ENCODE data around the gene NUTM2A.
"Not testable (repeated sequence)": the region's sequence is repeated elsewhere in the genome, so short reads cannot be mapped to it uniquely, and the experiment has no call there.

NUTM2A gene

DNA sequence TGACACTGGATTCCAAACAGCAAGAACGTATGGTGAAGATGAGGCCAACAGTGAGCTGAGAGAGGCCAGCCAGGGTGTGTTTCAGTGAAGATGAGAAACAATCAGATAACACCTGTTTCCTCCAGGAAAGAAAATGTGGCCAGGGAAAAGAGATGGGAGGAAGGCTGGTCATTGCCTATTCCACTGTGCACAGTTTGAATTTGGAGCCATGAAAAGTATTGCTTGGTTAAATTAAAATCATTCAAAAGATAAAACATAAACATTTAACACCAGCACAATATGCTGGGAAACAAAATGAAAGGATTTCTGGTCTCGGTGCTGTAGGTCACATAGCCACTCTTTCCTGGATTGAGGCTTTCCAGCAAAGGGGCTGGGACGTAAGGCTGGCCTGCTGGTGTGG is at the start of gene NUTM2A:
TSS of gene NUTM2A (plus strand) at position 301 of the 400 bp plus-strand sequence. CDS start 383 bp downstream, outside the sequence.
- DNase-seq (ENCODE audit: low spot score): not testable (repeated sequence)

GRCh38 chr10:87177587-87177986 is 47.7 kb upstream of the NUTM2A start:
- not testable (repeated sequence) for DNase-seq (ENCODE audit: low spot score)

DNA sequence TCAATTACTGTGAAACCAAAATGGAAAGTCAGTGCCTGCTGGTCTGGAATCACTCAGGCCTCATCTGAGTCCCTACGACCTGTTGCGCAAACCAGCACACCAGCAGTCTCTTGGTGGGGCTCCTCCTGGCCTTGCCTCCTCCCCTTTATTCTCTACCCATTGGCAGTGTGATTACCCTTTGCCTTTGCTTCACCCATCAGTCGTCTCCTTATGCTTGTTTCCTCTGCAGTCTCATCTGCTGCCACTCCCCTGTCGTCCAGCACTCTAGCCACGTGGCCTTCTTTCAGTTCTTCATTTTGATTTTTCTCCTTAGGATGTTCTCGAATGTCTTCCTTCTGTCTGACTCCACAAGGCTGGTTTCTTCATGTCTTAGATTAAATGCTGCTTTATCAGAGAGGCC is 40.8 kb upstream of the NUTM2A start:
- not testable (repeated sequence) for DNase-seq (ENCODE audit: low spot score)

GRCh38 chr10:87186016-87186415 is 39.2 kb upstream of the NUTM2A start:
- DNase-seq (ENCODE audit: low spot score): not testable (repeated sequence)

- not testable (repeated sequence) for DNase-seq (ENCODE audit: low spot score)
Observed at GRCh38 chr10:87187573-87187972, 37.7 kb upstream of the NUTM2A start.

DNA sequence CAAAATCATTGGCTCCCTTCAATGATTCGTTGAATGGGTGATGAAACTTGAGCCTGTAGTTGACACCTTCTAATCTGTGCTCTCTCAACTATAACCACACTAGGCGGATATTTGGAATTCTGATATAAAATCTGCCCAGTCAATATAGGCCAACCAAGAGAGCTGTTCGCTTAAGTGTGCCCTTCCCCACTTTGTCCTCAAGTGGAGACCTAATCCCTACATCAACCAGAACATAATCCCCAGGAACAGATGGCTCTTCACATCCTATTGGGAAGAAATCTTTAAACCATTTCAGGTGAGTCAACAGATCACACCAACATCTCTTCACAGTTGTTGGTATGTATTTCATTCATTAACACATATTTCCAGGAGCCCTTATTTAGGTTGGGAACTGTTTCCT is 33.4 kb upstream of the NUTM2A start:
- DNase-seq (ENCODE audit: low spot score): not testable (repeated sequence)

GRCh38 chr10:87200924-87201323 is 24.3 kb upstream of the NUTM2A start:
- not testable (repeated sequence) for DNase-seq (ENCODE audit: low spot score)

DNA sequence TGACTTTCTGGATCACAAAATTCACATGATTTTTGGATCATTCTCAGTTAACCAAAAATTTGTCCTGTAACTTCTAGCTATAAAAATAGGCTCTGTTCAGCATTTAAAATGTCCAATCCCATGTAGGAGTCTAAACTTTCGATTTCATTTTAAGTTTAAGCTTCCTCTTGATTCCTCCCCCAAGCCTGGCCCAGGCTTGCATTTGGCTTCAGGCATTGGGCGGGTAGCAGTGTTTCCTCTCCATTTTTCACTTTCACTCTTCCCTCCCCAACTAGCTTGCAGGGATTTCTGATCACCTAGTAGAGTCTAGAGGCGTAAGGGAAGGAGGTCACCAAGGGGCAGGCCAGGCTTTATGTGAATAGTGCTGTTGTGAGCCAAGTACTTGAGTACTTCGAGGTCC is 20.4 kb upstream of the NUTM2A start:
- DNase-seq (ENCODE audit: low spot score): not testable (repeated sequence)

DNA sequence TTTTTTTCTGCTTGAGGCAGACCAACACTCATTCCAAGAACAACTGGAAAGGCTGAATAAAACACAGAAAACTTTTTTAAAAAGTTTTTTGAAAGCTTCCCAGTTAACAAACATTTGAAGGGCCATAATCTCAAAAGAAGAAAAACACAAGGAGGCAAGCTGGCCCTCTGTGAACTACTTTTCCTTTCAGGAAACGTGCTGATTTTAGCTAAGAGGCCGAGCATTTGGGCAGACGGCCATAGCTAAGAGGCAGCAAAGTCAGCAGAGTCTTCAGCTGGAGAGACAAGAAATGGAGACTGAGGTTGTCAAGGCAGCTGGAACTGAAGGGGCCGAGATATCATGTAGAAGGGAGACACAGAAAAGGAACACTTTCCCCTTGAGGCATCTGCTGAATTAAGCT is 18.3 kb upstream of the NUTM2A start:
- not testable (repeated sequence) for DNase-seq (ENCODE audit: low spot score)

GRCh38 chr10:87210309-87210708 is 14.9 kb upstream of the NUTM2A start:
- DNase-seq (ENCODE audit: low spot score): not testable (repeated sequence)

- not testable (repeated sequence) for DNase-seq (ENCODE audit: low spot score)
Observed at GRCh38 chr10:87211848-87212247, 13.4 kb upstream of the NUTM2A start.

DNA sequence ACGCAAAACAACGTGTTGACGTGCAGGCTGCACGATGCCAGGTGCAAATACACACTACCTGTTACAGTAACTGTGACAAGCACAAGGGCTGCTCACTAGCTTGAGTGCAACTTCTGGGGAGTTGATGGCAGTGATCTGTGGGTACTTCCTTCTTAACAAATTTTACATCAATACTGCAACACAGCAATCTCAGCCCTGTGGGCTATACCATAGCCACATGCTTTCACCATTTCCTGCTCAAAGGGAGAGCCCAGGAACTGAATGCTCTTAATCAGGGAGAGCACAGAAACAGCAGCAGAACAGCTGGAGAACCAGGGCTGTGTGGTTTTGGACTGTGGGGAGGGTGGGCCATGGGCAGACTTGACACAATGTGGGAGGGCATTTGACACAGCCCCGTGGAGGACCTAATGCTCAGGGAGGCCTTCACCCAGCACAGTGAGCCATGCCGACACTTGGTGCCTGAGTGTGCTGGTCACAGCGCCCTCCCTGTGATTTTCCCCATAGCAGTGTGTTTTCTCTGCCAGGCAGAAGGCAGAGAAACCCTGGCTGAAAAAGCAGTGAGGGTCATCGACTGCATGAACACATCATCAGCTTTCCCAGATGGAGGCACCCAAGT is 12.0 kb upstream of the NUTM2A start:
- not testable (repeated sequence) for DNase-seq (ENCODE audit: low spot score)

- DNase-seq (ENCODE audit: low spot score): not testable (repeated sequence)
Observed at GRCh38 chr10:87213806-87214205, 11.4 kb upstream of the NUTM2A start.

- DNase-seq (ENCODE audit: low spot score): not testable (repeated sequence)
Observed at GRCh38 chr10:87216120-87216519, 9.1 kb upstream of the NUTM2A start.

GRCh38 chr10:87219370-87219769 is 5.9 kb upstream of the NUTM2A start:
- DNase-seq (ENCODE audit: low spot score): not testable (repeated sequence)

- not testable (repeated sequence) for DNase-seq (ENCODE audit: low spot score)
Observed at GRCh38 chr10:87222789-87223188, 2.5 kb upstream of the NUTM2A start.

DNA sequence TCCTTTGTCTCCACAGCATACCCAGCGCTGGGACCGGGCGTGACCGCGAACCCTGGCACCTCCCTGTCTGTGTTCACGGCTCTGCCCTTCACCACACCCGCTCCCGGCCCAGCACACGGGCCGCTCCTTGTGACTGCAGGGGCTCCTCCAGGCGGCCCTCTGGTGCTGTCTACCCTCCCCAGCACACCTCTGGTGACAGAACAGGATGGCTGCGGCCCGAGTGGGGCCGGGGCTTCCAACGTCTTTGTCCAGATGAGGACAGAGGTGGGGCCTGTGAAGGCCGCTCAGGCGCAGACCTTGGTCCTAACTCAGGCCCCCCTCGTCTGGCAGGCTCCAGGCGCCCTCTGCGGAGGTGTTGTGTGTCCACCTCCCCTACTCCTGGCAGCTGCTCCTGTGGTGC is 3.0 kb downstream of the NUTM2A start:
- DNase-seq (ENCODE audit: low spot score): not testable (repeated sequence)

DNA sequence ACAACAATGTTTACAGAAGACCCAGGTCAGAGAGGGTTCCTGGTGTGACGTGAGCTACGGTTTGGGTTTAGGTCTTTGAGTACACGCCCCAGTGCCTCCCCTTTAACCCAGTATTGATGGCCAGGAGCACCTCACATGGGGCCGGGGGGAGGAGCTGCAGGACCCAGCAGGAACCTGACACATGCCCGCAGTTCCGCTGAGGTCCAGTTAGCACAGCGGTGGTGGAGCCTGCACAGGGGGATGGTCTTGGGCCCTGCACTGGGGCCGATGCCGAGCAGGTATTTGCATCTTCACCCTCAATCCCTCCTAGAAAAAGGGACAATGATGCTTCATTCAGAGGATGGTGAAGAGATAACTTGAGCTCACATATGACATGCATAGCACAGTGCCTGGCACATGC is 4.0 kb downstream of the NUTM2A start:
- DNase-seq (ENCODE audit: low spot score): not testable (repeated sequence)

DNA sequence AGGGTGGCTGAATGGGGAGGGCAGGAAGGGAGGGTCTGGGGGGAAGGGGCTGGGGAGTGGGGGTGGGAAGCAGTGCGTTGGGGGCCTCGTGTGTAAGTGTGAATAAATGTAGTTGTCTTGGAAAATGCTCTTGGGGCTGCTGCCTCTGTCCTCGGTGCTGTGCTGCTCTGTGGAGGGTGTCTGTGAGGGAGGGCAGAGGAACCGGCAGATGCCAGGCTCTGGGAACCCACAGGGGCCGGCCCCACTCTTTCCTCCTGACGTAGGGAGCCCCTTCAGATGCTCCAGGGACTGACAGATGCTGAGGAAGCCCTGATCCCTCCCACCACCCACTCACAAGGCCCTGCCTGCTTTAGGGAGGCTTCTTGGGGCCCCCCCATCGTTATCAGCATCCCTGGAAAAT is 9.6 kb downstream of the NUTM2A start:
- not testable (repeated sequence) for DNase-seq (ENCODE audit: low spot score)

GRCh38 chr10:87237244-87237643 is 12.0 kb downstream of the NUTM2A start:
- DNase-seq (ENCODE audit: low spot score): not testable (repeated sequence)

GRCh38 chr10:87239346-87239808 is 14.1 kb downstream of the NUTM2A start:
- DNase-seq (ENCODE audit: low spot score): not testable (repeated sequence)

DNA sequence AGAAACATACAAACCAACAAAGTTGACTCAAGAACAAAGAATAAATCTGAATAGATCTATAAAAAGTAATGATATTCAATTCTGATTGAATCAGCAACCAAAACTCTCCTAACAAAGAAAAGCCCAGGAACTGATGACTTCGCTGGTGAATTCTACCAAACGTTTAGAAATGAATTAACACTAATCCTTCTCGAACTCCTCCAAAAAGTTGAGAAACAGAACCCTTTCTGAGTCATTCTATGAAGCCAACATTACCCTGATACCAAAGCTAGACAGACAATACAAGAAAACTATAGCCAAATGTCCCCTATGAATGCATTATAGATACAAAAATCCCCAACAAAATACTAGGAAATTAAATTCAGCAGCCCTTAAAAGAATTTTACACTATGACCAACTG is 16.9 kb downstream of the NUTM2A start:
- not testable (repeated sequence) for DNase-seq (ENCODE audit: low spot score)

- DNase-seq (ENCODE audit: low spot score): not testable (repeated sequence)
Observed at GRCh38 chr10:87247335-87247734, 22.1 kb downstream of the NUTM2A start.

- DNase-seq (ENCODE audit: low spot score): not testable (repeated sequence)
Observed at GRCh38 chr10:87248818-87249353, 23.6 kb downstream of the NUTM2A start.

All from hematopoietic multipotent progenitor cell treated with erythropoietin and hydrocortisone succinate and interleukin-3 and kit ligand, for 17 days (in vitro differentiated cells).